Inflammatory macrophage treated with lipopolysaccharide for 4 hours (primary cell): ENCODE results near the gene ST3GAL5.
A peak's percentile ranks its signal among the peaks of the same experiment; 100 is the strongest.

Source experiments
- DNase-seq: peaks from one replicate; pipeline ENCODE4 v3.0.0-alpha.2; 2020

ST3GAL5 gene

GRCh38 chr2:85864654-85865053 is 24.1 kb downstream of the ST3GAL5 start:
- no peak for DNase-seq

GRCh38 chr2:85862426-85862825 is 26.4 kb downstream of the ST3GAL5 start:
- no peak for DNase-seq

- DNase-seq, result no peak
Observed at GRCh38 chr2:85861650-85862049, 27.1 kb downstream of the ST3GAL5 start.

- DNase-seq, result peak; percentile 93
Observed at GRCh38 chr2:85861180-85861579, 27.6 kb downstream of the ST3GAL5 start.

- no peak for DNase-seq
Observed at GRCh38 chr2:85858841-85859240, 29.9 kb downstream of the ST3GAL5 start.

- no peak for DNase-seq
Observed at GRCh38 chr2:85854897-85855296, 33.9 kb downstream of the ST3GAL5 start.

- no peak for DNase-seq
Observed at GRCh38 chr2:85854166-85854509, 34.7 kb downstream of the ST3GAL5 start.

- DNase-seq, result peak; percentile 93
Observed at GRCh38 chr2:85853499-85854165, 35.2 kb downstream of the ST3GAL5 start.

GRCh38 chr2:85852937-85853498 is 35.8 kb downstream of the ST3GAL5 start:
- peak; percentile 64 for DNase-seq

GRCh38 chr2:85852152-85852840 is 36.5 kb downstream of the ST3GAL5 start:
- DNase-seq, result no peak

- no peak for DNase-seq
Observed at GRCh38 chr2:85851253-85852151, 37.3 kb downstream of the ST3GAL5 start.

- no peak for DNase-seq
Observed at GRCh38 chr2:85850451-85850850, 38.3 kb downstream of the ST3GAL5 start.

GRCh38 chr2:85847051-85847588 is 41.7 kb downstream of the ST3GAL5 start:
- DNase-seq, result no peak

- no peak for DNase-seq
Observed at GRCh38 chr2:85846411-85846810, 42.4 kb downstream of the ST3GAL5 start.

GRCh38 chr2:85844486-85844885 is 44.3 kb downstream of the ST3GAL5 start:
- DNase-seq, result peak; percentile 92

GRCh38 chr2:85843543-85843942 is 45.2 kb downstream of the ST3GAL5 start:
- DNase-seq, result peak; percentile 53

GRCh38 chr2:85840091-85840490 is 48.7 kb downstream of the ST3GAL5 start:
- no peak for DNase-seq

GRCh38 chr2:85839461-85839860 is 49.3 kb downstream of the ST3GAL5 start:
- DNase-seq, result no peak

GRCh38 chr2:85838641-85839040 is 50.1 kb downstream of the ST3GAL5 start:
- DNase-seq, result no peak

- DNase-seq, result no peak
Observed at GRCh38 chr2:85838181-85838580, 50.6 kb downstream of the ST3GAL5 start.

GRCh38 chr2:85834466-85834865 is 54.3 kb downstream of the ST3GAL5 start:
- peak; percentile 39 for DNase-seq

GRCh38 chr2:85831735-85832134 is 57.1 kb downstream of the ST3GAL5 start:
- peak; percentile 13 for DNase-seq

GRCh38 chr2:85830645-85831044 is 58.1 kb downstream of the ST3GAL5 start:
- DNase-seq, result no peak
